K562 (cell line): ENCODE measurements around the gene ARHGDIA. TPM values are rescaled to one million over a fixed set of nuclear protein-coding genes. Genes with fewer than 3 reads are reported as not detected.

Experiments used
- C11orf30 ChIP-seq: fragments of 450-650 bp; IDR thresholded peaks from 2 replicates; pipeline ENCODE4 v1.6.1; 2016; ENCODE audit warnings: low read depth, mild to moderate bottlenecking
- CAMTA2 ChIP-seq: fragments of 250-450 bp; sonication (Bioruptor Pico); conservative IDR thresholded peaks from 2 replicates; pipeline ENCODE4 v1.5.1; 2022
- CBX8 ChIP-seq: fragments of 200-600 bp; sonication (generic); IDR thresholded peaks from 2 replicates; pipeline ENCODE4 v1.6.1; 2012; ENCODE audit warnings: borderline replicate concordance, mixed run types, low read depth, mild to moderate bottlenecking, moderate library complexity, mixed read lengths, low read length, control low read depth, inconsistent platforms; ENCODE audit not compliant: poor library complexity, severe bottlenecking; ENCODE audit errors: extremely low read depth
- GABPB1 ChIP-seq: sonication (generic); formaldehyde crosslinking; IDR thresholded peaks from 2 replicates; pipeline ENCODE4 v1.8.0; 2022; ENCODE audit warnings: mild to moderate bottlenecking, missing genetic modification reagents
- HNRNPUL1 ChIP-seq: fragments of 200-400 bp; formaldehyde crosslinking; IDR thresholded peaks from 2 replicates; pipeline ENCODE4 v1.6.1; 2017; ENCODE audit warnings: low read length
- NELFE ChIP-seq: IDR thresholded peaks from 2 replicates; pipeline ENCODE4 v1.6.1; 2011; ENCODE audit warnings: mild to moderate bottlenecking; ENCODE audit not compliant: insufficient read depth, insufficient read length
- NR2F6 ChIP-seq: fragments of 450-650 bp; formaldehyde crosslinking; IDR thresholded peaks from 2 replicates; pipeline ENCODE4 v1.4.0; 2020; ENCODE audit warnings: mild to moderate bottlenecking
- NR3C1 ChIP-seq: sonication (generic); formaldehyde crosslinking; IDR thresholded peaks from 2 replicates; pipeline ENCODE4 v1.8.1; 2022; ENCODE audit warnings: missing genetic modification reagents
- NRF1 ChIP-seq, 2 experiments: fragments of 450-650 bp; IDR thresholded peaks in 1 of 2; conservative IDR thresholded peaks in 1 of 2; 2 replicates each; pipeline ENCODE4 v1.6.1; 2014; ENCODE audit warnings: mild to moderate bottlenecking in 2 of 2
- SPI1 ChIP-seq: IDR thresholded peaks from 2 replicates; pipeline ENCODE4 v1.6.1; 2011; ENCODE audit warnings: low read depth, low read length, control low read depth, borderline replicate concordance
- SREBF1 ChIP-seq: fragments of 150-350 bp; IDR thresholded peaks from 2 replicates; pipeline ENCODE4 v1.6.1; 2014; ENCODE audit warnings: antibody characterized with exemption, low read depth, low read length, borderline replicate concordance
- SRSF3 ChIP-seq: fragments of 200-400 bp; formaldehyde crosslinking; IDR thresholded peaks from 2 replicates; pipeline ENCODE4 v1.6.1; 2016; ENCODE audit warnings: mild to moderate bottlenecking, low read length, moderate library complexity; ENCODE audit not compliant: insufficient read depth
- TOE1 ChIP-seq, 2 experiments: fragments of 450-650 bp in 1 of 2; sonication (generic) in 1 of 2; formaldehyde crosslinking in 1 of 2; IDR thresholded peaks; 2 replicates each; pipeline versions ENCODE4 v1.7.1 to v1.8.0; 2016 to 2022; ENCODE audit warnings: borderline replicate concordance in 2 of 2, mild to moderate bottlenecking in 2 of 2, antibody characterized with exemption in 1 of 2, inconsistent platforms in 1 of 2, low read depth in 1 of 2, missing genetic modification reagents in 1 of 2, moderate library complexity in 1 of 2
- ZNF134 ChIP-seq: fragments of 250-450 bp; sonication (Bioruptor Pico); conservative IDR thresholded peaks from 2 replicates; pipeline ENCODE4 v1.4.0; 2020
- polyA plus RNA-seq, 8 experiments: library from polyadenylated mRNA; depleted of rRNA in 4 of 8; stranded (reverse) in 5 of 8; unstranded in 3 of 8; fragments of >200 nt; fragmentation: Nextera tagmentation in 2 of 8; fragmentation: Illumina TruSeq in 1 of 8; extraction: Ambion mirVana in 2 of 8; extraction: Trizol in 1 of 8; gene quantifications; 2 replicates each; pipeline versions ENCODE4 v1.2.1 to v1.2.3, GENCODE V29; 2011 to 2014; ENCODE audit warnings: inconsistent platforms in 1 of 8, missing spikeins in 1 of 8
- total RNA-seq, 7 experiments: library from RNA; depleted of rRNA in 6 of 7; stranded (reverse); fragments of >200 nt in 6 of 7; fragmentation: Illumina TruSeq in 2 of 7; extraction: Trizol in 2 of 7; gene quantifications; 2 replicates each; pipeline versions ENCODE4 v1.2.1 to v1.2.3, GENCODE V29; 2011 to 2021; ENCODE audit warnings: low replicate concordance in 1 of 7
- TF ChIP-seq, protein P1 (sequence below): sonication (generic); formaldehyde crosslinking; IDR thresholded peaks from 2 replicates; pipeline ENCODE4 v1.8.0; 2022; ENCODE audit warnings: missing genetic modification reagents, mild to moderate bottlenecking, borderline replicate concordance
- TF ChIP-seq, protein P2 (sequence below): fragments of 450-650 bp; formaldehyde crosslinking; IDR thresholded peaks from 2 replicates; pipeline ENCODE4 v1.4.0; 2020; ENCODE audit warnings: mild to moderate bottlenecking, moderate library complexity
- TF ChIP-seq, protein P3 (sequence below): sonication (generic); formaldehyde crosslinking; IDR thresholded peaks from 2 replicates; pipeline ENCODE4 v1.8.0; 2022; ENCODE audit warnings: missing genetic modification reagents, mild to moderate bottlenecking, borderline replicate concordance
- TF ChIP-seq, protein P4 (sequence below): fragments of 250-450 bp; sonication (Bioruptor Pico); IDR thresholded peaks from 2 replicates; pipeline ENCODE4 v1.9.0; 2021; ENCODE audit warnings: mild to moderate bottlenecking
- TF ChIP-seq, protein P5 (sequence below): fragments of 450-650 bp; IDR thresholded peaks from one replicate; pipeline ENCODE4 v1.6.1; 2018; ENCODE audit warnings: mild to moderate bottlenecking, moderate library complexity; ENCODE audit not compliant: partially characterized antibody

The ARHGDIA gene
- total and polyA plus RNA-seq, 9 of the 15 experiments (the other 6 are each of a cell fraction or from before 2014, with no cell fraction given), result 9.6 to 340 (median 97.6) TPM

DNA sequence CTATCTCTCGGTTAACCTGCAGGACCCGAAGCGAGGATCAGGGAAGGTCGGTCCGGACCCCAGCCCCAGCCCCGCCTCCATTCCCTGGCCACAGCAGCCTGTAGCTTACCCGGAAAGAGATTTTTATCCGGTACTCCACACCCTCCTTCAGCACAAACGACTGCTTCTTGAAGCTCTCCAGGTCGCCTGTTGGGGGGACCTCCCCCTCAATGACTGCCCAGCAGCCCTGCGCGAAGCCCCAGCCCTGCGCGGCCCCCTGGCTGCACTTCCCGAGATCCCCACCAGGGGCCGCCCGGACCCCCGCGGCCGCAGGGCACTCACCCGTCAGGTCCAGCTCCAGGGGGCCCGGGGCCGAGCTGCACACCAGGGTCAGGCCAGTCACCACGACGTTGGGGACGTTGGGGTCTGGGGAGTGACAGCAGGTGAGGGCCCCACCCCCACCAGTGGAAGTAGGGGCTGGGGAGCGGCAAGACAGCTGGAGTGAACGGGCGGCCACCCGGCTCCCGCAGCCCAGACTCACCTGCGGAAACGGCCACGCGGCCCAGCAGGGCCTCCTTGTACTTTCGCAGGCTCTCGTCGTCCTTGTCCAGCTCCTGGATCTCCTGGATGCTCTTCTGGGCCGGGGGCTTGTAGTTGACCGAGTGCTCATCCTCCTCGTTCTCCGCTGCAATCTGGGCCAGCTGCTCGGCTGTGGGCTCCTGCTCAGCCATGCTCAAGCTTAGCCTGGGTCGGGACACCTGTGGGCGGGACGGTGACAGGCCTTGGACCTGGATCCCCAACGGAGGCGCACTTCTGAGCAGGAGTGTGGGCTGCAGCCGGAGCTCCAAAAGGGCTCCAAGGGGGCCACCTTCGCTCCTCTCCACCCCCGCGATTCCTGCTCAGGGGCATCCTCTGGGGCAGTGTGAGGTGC is 1.7 kb downstream of the ARHGDIA start (continued):
- TF ChIP-seq, protein P1, sequence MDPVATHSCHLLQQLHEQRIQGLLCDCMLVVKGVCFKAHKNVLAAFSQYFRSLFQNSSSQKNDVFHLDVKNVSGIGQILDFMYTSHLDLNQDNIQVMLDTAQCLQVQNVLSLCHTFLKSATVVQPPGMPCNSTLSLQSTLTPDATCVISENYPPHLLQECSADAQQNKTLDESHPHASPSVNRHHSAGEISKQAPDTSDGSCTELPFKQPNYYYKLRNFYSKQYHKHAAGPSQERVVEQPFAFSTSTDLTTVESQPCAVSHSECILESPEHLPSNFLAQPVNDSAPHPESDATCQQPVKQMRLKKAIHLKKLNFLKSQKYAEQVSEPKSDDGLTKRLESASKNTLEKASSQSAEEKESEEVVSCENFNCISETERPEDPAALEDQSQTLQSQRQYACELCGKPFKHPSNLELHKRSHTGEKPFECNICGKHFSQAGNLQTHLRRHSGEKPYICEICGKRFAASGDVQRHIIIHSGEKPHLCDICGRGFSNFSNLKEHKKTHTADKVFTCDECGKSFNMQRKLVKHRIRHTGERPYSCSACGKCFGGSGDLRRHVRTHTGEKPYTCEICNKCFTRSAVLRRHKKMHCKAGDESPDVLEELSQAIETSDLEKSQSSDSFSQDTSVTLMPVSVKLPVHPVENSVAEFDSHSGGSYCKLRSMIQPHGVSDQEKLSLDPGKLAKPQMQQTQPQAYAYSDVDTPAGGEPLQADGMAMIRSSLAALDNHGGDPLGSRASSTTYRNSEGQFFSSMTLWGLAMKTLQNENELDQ (CRISPR knock-in tag), result no peak
- TF ChIP-seq SREBF1, result no peak
- no peak for TF ChIP-seq SPI1
- TF ChIP-seq HNRNPUL1, result no peak
- TF ChIP-seq TOE1 (IDR thresholded peaks at IDR 0.05; ENCODE audit: borderline replicate concordance), result 0 out of 2 replicates have a peak, but pooled peaks have one; percentile 58
- no peak for TF ChIP-seq TOE1 (CRISPR knock-in tag; IDR thresholded peaks at IDR 0.05; ENCODE audit: borderline replicate concordance, low read depth)
- no peak for TF ChIP-seq SRSF3
- TF ChIP-seq, protein P2, sequence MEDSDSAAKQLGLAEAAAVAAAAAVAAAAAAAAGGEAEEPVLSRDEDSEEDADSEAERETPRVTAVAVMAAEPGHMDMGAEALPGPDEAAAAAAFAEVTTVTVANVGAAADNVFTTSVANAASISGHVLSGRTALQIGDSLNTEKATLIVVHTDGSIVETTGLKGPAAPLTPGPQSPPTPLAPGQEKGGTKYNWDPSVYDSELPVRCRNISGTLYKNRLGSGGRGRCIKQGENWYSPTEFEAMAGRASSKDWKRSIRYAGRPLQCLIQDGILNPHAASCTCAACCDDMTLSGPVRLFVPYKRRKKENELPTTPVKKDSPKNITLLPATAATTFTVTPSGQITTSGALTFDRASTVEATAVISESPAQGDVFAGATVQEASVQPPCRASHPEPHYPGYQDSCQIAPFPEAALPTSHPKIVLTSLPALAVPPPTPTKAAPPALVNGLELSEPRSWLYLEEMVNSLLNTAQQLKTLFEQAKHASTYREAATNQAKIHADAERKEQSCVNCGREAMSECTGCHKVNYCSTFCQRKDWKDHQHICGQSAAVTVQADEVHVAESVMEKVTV (CRISPR knock-in tag), result 0 out of 2 replicates have a peak, but pooled peaks have one; percentile 27
- peak; percentile 73 to 75 for TF ChIP-seq NRF1 (conservative IDR thresholded peaks at IDR 0.05 in 1 of 2, IDR thresholded peaks at IDR 0.05 in 1 of 2)
- no peak for TF ChIP-seq C11orf30
- TF ChIP-seq, protein P3, sequence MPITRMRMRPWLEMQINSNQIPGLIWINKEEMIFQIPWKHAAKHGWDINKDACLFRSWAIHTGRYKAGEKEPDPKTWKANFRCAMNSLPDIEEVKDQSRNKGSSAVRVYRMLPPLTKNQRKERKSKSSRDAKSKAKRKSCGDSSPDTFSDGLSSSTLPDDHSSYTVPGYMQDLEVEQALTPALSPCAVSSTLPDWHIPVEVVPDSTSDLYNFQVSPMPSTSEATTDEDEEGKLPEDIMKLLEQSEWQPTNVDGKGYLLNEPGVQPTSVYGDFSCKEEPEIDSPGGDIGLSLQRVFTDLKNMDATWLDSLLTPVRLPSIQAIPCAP, result no peak
- no peak for TF ChIP-seq CAMTA2
- no peak for TF ChIP-seq NR2F6 (CRISPR knock-in tag)
- no peak for TF ChIP-seq CBX8
- TF ChIP-seq GABPB1 (CRISPR knock-in tag), result no peak; the same call in 1 of the 2 replicates
- no peak for TF ChIP-seq ZNF134 (CRISPR knock-in tag)
- TF ChIP-seq NELFE, result no peak
- TF ChIP-seq, protein P4, sequence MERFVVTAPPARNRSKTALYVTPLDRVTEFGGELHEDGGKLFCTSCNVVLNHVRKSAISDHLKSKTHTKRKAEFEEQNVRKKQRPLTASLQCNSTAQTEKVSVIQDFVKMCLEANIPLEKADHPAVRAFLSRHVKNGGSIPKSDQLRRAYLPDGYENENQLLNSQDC (CRISPR knock-in tag), result no peak
- TF ChIP-seq, protein P5, sequence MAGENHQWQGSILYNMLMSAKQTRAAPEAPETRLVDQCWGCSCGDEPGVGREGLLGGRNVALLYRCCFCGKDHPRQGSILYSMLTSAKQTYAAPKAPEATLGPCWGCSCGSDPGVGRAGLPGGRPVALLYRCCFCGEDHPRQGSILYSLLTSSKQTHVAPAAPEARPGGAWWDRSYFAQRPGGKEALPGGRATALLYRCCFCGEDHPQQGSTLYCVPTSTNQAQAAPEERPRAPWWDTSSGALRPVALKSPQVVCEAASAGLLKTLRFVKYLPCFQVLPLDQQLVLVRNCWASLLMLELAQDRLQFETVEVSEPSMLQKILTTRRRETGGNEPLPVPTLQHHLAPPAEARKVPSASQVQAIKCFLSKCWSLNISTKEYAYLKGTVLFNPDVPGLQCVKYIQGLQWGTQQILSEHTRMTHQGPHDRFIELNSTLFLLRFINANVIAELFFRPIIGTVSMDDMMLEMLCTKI, result no peak
- no peak for TF ChIP-seq NR3C1 (CRISPR knock-in tag)
